ENCODE data around the gene TLE1. TPM values are rescaled to one million over a fixed set of nuclear protein-coding genes. Genes with fewer than 3 reads are reported as not detected.

Gene TLE1
- 9.8 and 20.2 TPM in 2 replicates for total RNA-seq

GRCh38 chr9:81689343-81690175 lies at the start of gene TLE1:
TLE1 (minus strand) TSS chr9:81689547; CDS start chr9:81688240, 1,307 bp downstream.

Small RNA genes lying within 50 kb of the gene (small RNA-seq; reads per million reads assigned to genes)
- not detected for gene RNU6-1035P

Other genes with a start within 250 kb of the TLE1 start
- gene SPATA31D4, start 238.9 kb upstream of the TLE1 start, total RNA-seq, result not detected in 2 replicates

Data from subcutaneous preadipocyte (primary cell).